HepG2 (cell line): ENCODE results near the gene ARIH2. TPM values are rescaled to one million over a fixed set of nuclear protein-coding genes. Genes with fewer than 3 reads are reported as not detected.

Source experiments
- ATF7 ChIP-seq, 2 experiments: fragments of 450-650 bp in 1 of 2; sonication (generic) in 1 of 2; formaldehyde crosslinking in 1 of 2; IDR thresholded peaks; 2 replicates each; pipeline versions ENCODE4 v1.4.0 to v1.6.1; 2016 to 2020; ENCODE audit warnings: antibody characterized with exemption in 1 of 2, mild to moderate bottlenecking in 1 of 2, missing genetic modification reagents in 1 of 2
- FIP1L1 ChIP-seq: fragments of 200-400 bp; formaldehyde crosslinking; IDR thresholded peaks from 2 replicates; pipeline ENCODE4 v1.6.1; 2018; ENCODE audit warnings: low read depth, mild to moderate bottlenecking, low read length, moderate library complexity, borderline replicate concordance; ENCODE audit not compliant: insufficient read depth
- FOXM1 ChIP-seq: sonication (generic); formaldehyde crosslinking; IDR thresholded peaks from 2 replicates; pipeline ENCODE4 v1.5.0; 2020; ENCODE audit warnings: missing genetic modification reagents
- HDAC2 ChIP-seq: sonication (generic); formaldehyde crosslinking; IDR thresholded peaks from 2 replicates; pipeline ENCODE4 v1.4.0; 2020; ENCODE audit warnings: missing genetic modification reagents
- HOMEZ ChIP-seq: IDR thresholded peaks from 2 replicates; pipeline ENCODE4 v1.6.1; 2016; ENCODE audit warnings: low read depth
- NR2F2 ChIP-seq: IDR thresholded peaks from 2 replicates; pipeline ENCODE4 v1.6.1; 2012; ENCODE audit warnings: low read depth, inconsistent platforms, borderline replicate concordance
- PRMT3 ChIP-seq: sonication (generic); formaldehyde crosslinking; IDR thresholded peaks from 2 replicates; pipeline ENCODE4 v1.8.1; 2022; ENCODE audit warnings: low read depth, mild to moderate bottlenecking, moderate library complexity, missing genetic modification reagents, borderline replicate concordance
- RBM39 ChIP-seq: fragments of 200-400 bp; formaldehyde crosslinking; IDR thresholded peaks from one replicate; pipeline ENCODE4 v1.6.1; 2018; ENCODE audit warnings: antibody characterized with exemption, mild to moderate bottlenecking, low read depth, low read length; ENCODE audit not compliant: poor library complexity, severe bottlenecking
- SIN3B ChIP-seq: fragments of 150-350 bp; IDR thresholded peaks from 2 replicates; pipeline ENCODE4 v1.6.1; 2014; ENCODE audit warnings: low read length
- WIZ ChIP-seq: sonication (generic); formaldehyde crosslinking; IDR thresholded peaks from 2 replicates; pipeline ENCODE4 v1.5.1; 2020; ENCODE audit warnings: mild to moderate bottlenecking, missing genetic modification reagents
- ZBTB3 ChIP-seq: sonication (generic); formaldehyde crosslinking; IDR thresholded peaks from 2 replicates; pipeline ENCODE4 v1.4.0; 2020; ENCODE audit warnings: low read depth, mild to moderate bottlenecking, moderate library complexity, missing genetic modification reagents, borderline replicate concordance
- ZNF550 ChIP-seq: sonication (generic); formaldehyde crosslinking; IDR thresholded peaks from 2 replicates; pipeline ENCODE4 v1.4.0; 2020; ENCODE audit warnings: mild to moderate bottlenecking, missing genetic modification reagents, borderline replicate concordance
- ZNF607 ChIP-seq: sonication (generic); formaldehyde crosslinking; IDR thresholded peaks from 2 replicates; pipeline ENCODE4 v1.5.1; 2020; ENCODE audit warnings: missing genetic modification reagents, mild to moderate bottlenecking, borderline replicate concordance
- ZNF614 ChIP-seq: IDR thresholded peaks from 2 replicates; pipeline ENCODE4 v1.6.1; 2018; ENCODE audit warnings: missing biosample characterization, missing genetic modification reagents, inconsistent platforms, borderline replicate concordance
- ZNF672 ChIP-seq: sonication (generic); formaldehyde crosslinking; IDR thresholded peaks from 2 replicates; pipeline ENCODE4 v1.8.1; 2022; ENCODE audit warnings: missing genetic modification reagents
- ZNF749 ChIP-seq: sonication (generic); formaldehyde crosslinking; IDR thresholded peaks from 2 replicates; pipeline ENCODE4 v1.8.0; 2022; ENCODE audit warnings: mild to moderate bottlenecking, missing genetic modification reagents, moderate library complexity, borderline replicate concordance
- ZNF761 ChIP-seq: sonication (generic); formaldehyde crosslinking; conservative IDR thresholded peaks from 2 replicates; pipeline ENCODE4 v1.4.0; 2020; ENCODE audit warnings: mild to moderate bottlenecking, missing genetic modification reagents
- ZNF772 ChIP-seq: sonication (generic); formaldehyde crosslinking; IDR thresholded peaks from 2 replicates; pipeline ENCODE4 v1.5.0; 2020; ENCODE audit warnings: mild to moderate bottlenecking, missing genetic modification reagents
- ZNF776 ChIP-seq: sonication (generic); formaldehyde crosslinking; IDR thresholded peaks from 2 replicates; pipeline ENCODE4 v1.4.0; 2020; ENCODE audit warnings: mild to moderate bottlenecking, missing genetic modification reagents
- ZSCAN21 ChIP-seq: sonication (generic); formaldehyde crosslinking; IDR thresholded peaks from 2 replicates; pipeline ENCODE4 v1.8.0; 2022; ENCODE audit warnings: mild to moderate bottlenecking, missing genetic modification reagents, moderate library complexity, borderline replicate concordance
- ZSCAN22 ChIP-seq: sonication (generic); formaldehyde crosslinking; IDR thresholded peaks from 2 replicates; pipeline ENCODE4 v1.4.0; 2020; ENCODE audit warnings: mild to moderate bottlenecking, missing genetic modification reagents
- ZSCAN25 ChIP-seq: sonication (generic); formaldehyde crosslinking; IDR thresholded peaks from 2 replicates; pipeline ENCODE4 v1.8.0; 2022; ENCODE audit warnings: mild to moderate bottlenecking, missing genetic modification reagents
- polyA plus RNA-seq, 8 experiments: library from polyadenylated mRNA; depleted of rRNA in 3 of 8; stranded (reverse) in 7 of 8; unstranded in 1 of 8; fragments of >200 nt; fragmentation: Illumina TruSeq in 4 of 8; extraction: Trizol in 4 of 8; gene quantifications; 2 replicates each; pipeline versions ENCODE4 v1.2.1 to v1.2.3, GENCODE V29; 2011 to 2016; ENCODE audit warnings: low read depth in 4 of 8, missing spikeins in 1 of 8, mixed read lengths in 1 of 8; ENCODE audit not compliant: insufficient read depth in 1 of 8
- total RNA-seq, 5 experiments: library from RNA; depleted of rRNA; stranded (reverse); fragments of >200 nt; fragmentation: Illumina TruSeq; extraction: Trizol; gene quantifications; 2 replicates each; pipeline ENCODE4 v1.2.3, GENCODE V29; 2016; ENCODE audit warnings: low read depth in 1 of 5
- TF ChIP-seq, protein P1 (sequence below): sonication (generic); formaldehyde crosslinking; IDR thresholded peaks from 2 replicates; pipeline ENCODE4 v1.8.1; 2023; ENCODE audit warnings: missing genetic modification reagents, mild to moderate bottlenecking, borderline replicate concordance
- TF ChIP-seq, protein P2 (sequence below): sonication (generic); formaldehyde crosslinking; IDR thresholded peaks from 2 replicates; pipeline ENCODE4 v1.5.1; 2020; ENCODE audit warnings: missing genetic modification reagents, mild to moderate bottlenecking, borderline replicate concordance

ARIH2 gene
- total and polyA plus RNA-seq, 2 of the 13 experiments (the other 11 are each of a cell fraction or from before 2014, with no cell fraction given): 64.8 to 83.3 TPM

DNA sequence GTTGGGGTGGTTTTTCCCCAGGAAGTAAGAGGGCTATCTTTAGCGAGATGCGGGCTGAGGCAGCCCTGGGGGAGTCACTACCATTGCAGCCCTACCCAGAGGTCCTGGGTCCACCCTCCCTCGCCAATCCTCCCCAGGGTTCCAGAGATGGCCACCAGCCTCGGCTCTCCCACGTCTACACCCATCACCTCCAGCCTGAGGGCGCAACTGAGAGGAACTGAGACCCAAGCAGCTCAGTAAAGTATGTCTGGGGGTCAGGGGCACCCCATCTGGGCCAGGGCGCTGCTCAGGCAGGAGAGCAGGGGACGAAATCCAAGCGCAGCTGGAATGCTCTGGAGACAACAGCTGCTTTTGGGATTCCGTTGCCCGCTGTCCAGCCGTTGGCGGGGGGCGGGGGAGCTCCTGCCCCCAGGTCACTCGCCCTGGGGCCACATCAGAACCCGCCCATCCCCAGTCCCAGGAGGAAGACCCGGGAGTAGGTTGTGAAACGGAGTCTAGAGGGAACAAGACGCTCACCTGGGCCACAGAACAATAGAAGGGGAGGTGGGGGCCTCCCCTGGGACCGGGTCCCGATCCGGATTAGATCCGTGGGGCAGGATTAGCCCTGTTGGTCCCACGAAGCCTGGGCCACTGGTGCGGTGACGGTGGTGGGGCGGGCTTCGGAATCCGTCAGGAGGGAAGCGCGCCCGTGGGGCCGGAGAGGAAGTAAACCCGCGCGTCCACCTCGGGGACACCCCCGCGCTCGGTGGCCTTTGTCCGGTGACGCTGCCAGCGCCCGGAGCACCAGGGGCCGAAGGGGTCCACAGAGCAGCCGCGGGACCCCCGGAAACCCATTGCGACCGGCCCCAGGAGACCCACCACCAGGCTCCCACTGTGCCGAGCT is 101.9 kb downstream of the ARIH2 start (continued):
- no peak for TF ChIP-seq ZNF614 (CRISPR knock-in tag)
- TF ChIP-seq, protein P1, sequence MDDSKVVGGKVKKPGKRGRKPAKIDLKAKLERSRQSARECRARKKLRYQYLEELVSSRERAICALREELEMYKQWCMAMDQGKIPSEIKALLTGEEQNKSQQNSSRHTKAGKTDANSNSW: 0 out of 2 replicates have a peak, but pooled peaks have one; percentile 16
- no peak for TF ChIP-seq FIP1L1
- TF ChIP-seq NR2F2: no peak; the same call in 1 of the 2 replicates
- peak; percentile 18; the same call in 1 of the 2 replicates for TF ChIP-seq ZNF776
- TF ChIP-seq ZSCAN21 (CRISPR knock-in tag): no peak
- TF ChIP-seq PRMT3 (CRISPR knock-in tag): no peak
- no peak for TF ChIP-seq HDAC2 (CRISPR knock-in tag)
- peak; percentile 29 for TF ChIP-seq RBM39
- TF ChIP-seq HOMEZ (CRISPR knock-in tag): no peak
- TF ChIP-seq ZNF607 (CRISPR knock-in tag): peak; percentile 58
- TF ChIP-seq ZSCAN22 (CRISPR knock-in tag): 0 out of 2 replicates have a peak, but pooled peaks have one; percentile 51
- TF ChIP-seq, protein P2, sequence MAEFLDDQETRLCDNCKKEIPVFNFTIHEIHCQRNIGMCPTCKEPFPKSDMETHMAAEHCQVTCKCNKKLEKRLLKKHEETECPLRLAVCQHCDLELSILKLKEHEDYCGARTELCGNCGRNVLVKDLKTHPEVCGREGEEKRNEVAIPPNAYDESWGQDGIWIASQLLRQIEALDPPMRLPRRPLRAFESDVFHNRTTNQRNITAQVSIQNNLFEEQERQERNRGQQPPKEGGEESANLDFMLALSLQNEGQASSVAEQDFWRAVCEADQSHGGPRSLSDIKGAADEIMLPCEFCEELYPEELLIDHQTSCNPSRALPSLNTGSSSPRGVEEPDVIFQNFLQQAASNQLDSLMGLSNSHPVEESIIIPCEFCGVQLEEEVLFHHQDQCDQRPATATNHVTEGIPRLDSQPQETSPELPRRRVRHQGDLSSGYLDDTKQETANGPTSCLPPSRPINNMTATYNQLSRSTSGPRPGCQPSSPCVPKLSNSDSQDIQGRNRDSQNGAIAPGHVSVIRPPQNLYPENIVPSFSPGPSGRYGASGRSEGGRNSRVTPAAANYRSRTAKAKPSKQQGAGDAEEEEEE (CRISPR knock-in tag): 0 out of 2 replicates have a peak, but pooled peaks have one; percentile 81
- peak; percentile 9; the same call in 1 of the 2 replicates for TF ChIP-seq ZNF761 (CRISPR knock-in tag)
- no peak for TF ChIP-seq ZNF749 (CRISPR knock-in tag)
- no peak for TF ChIP-seq ZNF672 (CRISPR knock-in tag)
- TF ChIP-seq ZNF550 (CRISPR knock-in tag): peak; percentile 58; the same call in 1 of the 2 replicates
- no peak for TF ChIP-seq FOXM1 (CRISPR knock-in tag)
- peak; percentile 67; the same call in 1 of the 2 replicates for TF ChIP-seq ZNF772
- no peak for TF ChIP-seq ATF7 (IDR thresholded peaks at IDR 0.05)
- 0 out of 2 replicates have a peak, but pooled peaks have one; percentile 31 for TF ChIP-seq ATF7 (CRISPR knock-in tag; IDR thresholded peaks at IDR 0.05)
- TF ChIP-seq ZSCAN25 (CRISPR knock-in tag): no peak
- no peak for TF ChIP-seq SIN3B
- TF ChIP-seq ZBTB3 (CRISPR knock-in tag): 0 out of 2 replicates have a peak, but pooled peaks have one; percentile 25
- peak; percentile 28; the same call in 1 of the 2 replicates for TF ChIP-seq WIZ (CRISPR knock-in tag)
